GM12878 (cell line): ENCODE measurements around the gene DNAH17. TPM values are rescaled to one million over a fixed set of nuclear protein-coding genes. Genes with fewer than 3 reads are reported as not detected.

ENCODE experiments used
- ATAC-seq: fragments of 200-7000 bp; cut with Tn5 transposase; 3 replicates; pipeline ENCODE4 v1.9.1; 2020; ENCODE audit warnings: mild to moderate bottlenecking, moderate library complexity
- BruUV-seq: library from RNA; stranded (reverse); fragments of 400-500 nt; replicated peaks from 2 replicates; lab custom pipeline; 2021; lab: Mats Ljungman, UMichigan
- CTCF ChIA-PET: fragments of 300-600 bp; sonication (Branson Sonifier 250); formaldehyde crosslinking; extraction: SDS; loops from one replicate; lab custom pipeline; 2021; ENCODE audit warnings: inconsistent platforms; lab: Yijun Ruan, JAX
- POLR2A ChIA-PET: fragments of 350-600 bp; formaldehyde crosslinking; extraction: SDS; loops from one replicate; lab custom pipeline; 2021; ENCODE audit warnings: inconsistent platforms; lab: Charles Lee
- RAD21 ChIA-PET: fragments of 300-600 bp; sonication (Branson Sonifier 250); formaldehyde crosslinking; loops from one replicate; lab custom pipeline; 2023; ENCODE audit warnings: antibody characterized with exemption; ENCODE audit not compliant: unreplicated experiment; lab: Charles Lee
- SMC1A ChIA-PET: fragments of 300-600 bp; sonication (Branson Sonifier 250); formaldehyde crosslinking; loops from one replicate; lab custom pipeline; 2023; ENCODE audit not compliant: unreplicated experiment, uncharacterized antibody; lab: Charles Lee
- DNase-seq: peaks from one replicate; pipeline ENCODE4 v3.0.0-alpha.2; 2011; ENCODE audit warnings: low read depth, low spot score
- FAIRE-seq: peaks from 3 replicates; lab custom pipeline; 2011; peaks lifted over from hg19 to GRCh38; lab: Jason Lieb, UNC
- H2AFZ ChIP-seq: 2 replicates; pipeline ENCODE4 v1.6.0; 2011; ENCODE audit warnings: low read depth, low read length, control low read depth; ENCODE audit not compliant: control insufficient read depth
- H3K27ac ChIP-seq: 2 replicates; pipeline ENCODE4 v1.5.1; 2011; ENCODE audit warnings: control low read depth; ENCODE audit not compliant: control insufficient read depth, insufficient read depth
- H3K27me3 ChIP-seq, 2 experiments: replicated peaks in 1 of 2; 2 replicates each; pipeline versions ENCODE4 v1.6.0 to v1.6.1; 2011; ENCODE audit warnings: low read length in 1 of 2; ENCODE audit not compliant: control insufficient read depth in 2 of 2, insufficient read depth in 2 of 2
- H3K36me3 ChIP-seq, 2 experiments: 2 replicates each; pipeline ENCODE4 v1.5.1; 2011; ENCODE audit warnings: low read length in 1 of 2; ENCODE audit not compliant: control insufficient read depth in 2 of 2, insufficient read depth in 2 of 2
- H3K4me1 ChIP-seq: 2 replicates; pipeline ENCODE4 v1.6.1; 2011; ENCODE audit warnings: mild to moderate bottlenecking, low read length, moderate library complexity, mixed read lengths; ENCODE audit not compliant: control insufficient read depth, insufficient read depth
- H3K4me2 ChIP-seq: 2 replicates; pipeline ENCODE4 v1.6.0; 2011; ENCODE audit warnings: control low read depth; ENCODE audit not compliant: control insufficient read depth, insufficient read depth
- H3K4me3 ChIP-seq: fragments of 200-600 bp; sonication (generic); 2 replicates; pipeline ENCODE4 v1.5.1; 2016
- H3K79me2 ChIP-seq: 2 replicates; pipeline ENCODE4 v1.6.0; 2011; ENCODE audit warnings: low read length; ENCODE audit not compliant: control insufficient read depth, insufficient read depth
- H3K9ac ChIP-seq: 2 replicates; pipeline ENCODE4 v1.8.0; 2011; ENCODE audit warnings: low read length, control low read depth, mixed read lengths; ENCODE audit not compliant: control insufficient read depth, insufficient read depth
- H3K9me3 ChIP-seq: replicated peaks from 3 replicates; pipeline ENCODE4 v1.5.1; 2011; ENCODE audit warnings: mild to moderate bottlenecking, low read length; ENCODE audit not compliant: control insufficient read depth, insufficient read depth
- H4K20me1 ChIP-seq: 2 replicates; pipeline ENCODE4 v1.6.0; 2011; ENCODE audit not compliant: control insufficient read depth, insufficient read depth
- CBX3 ChIP-seq: fragments of 200-600 bp; sonication (generic); IDR thresholded peaks from 2 replicates; pipeline ENCODE4 v1.6.1; 2016; ENCODE audit warnings: low read depth, borderline replicate concordance
- FOXM1 ChIP-seq: IDR thresholded peaks from 2 replicates; pipeline ENCODE4 v1.6.1; 2012; ENCODE audit warnings: low read depth, mild to moderate bottlenecking, inconsistent platforms, low read length, moderate library complexity
- HDAC2 ChIP-seq: fragments of 200-600 bp; sonication (generic); IDR thresholded peaks from 2 replicates; pipeline ENCODE4 v1.6.1; 2017
- LARP7 ChIP-seq: fragments of 450-650 bp; IDR thresholded peaks from 2 replicates; pipeline ENCODE4 v1.6.1; 2017; ENCODE audit warnings: mild to moderate bottlenecking
- MYC ChIP-seq: IDR thresholded peaks from 2 replicates; pipeline ENCODE4 v1.6.1; 2011; ENCODE audit warnings: mild to moderate bottlenecking, low read length, moderate library complexity, inconsistent platforms; ENCODE audit not compliant: insufficient read depth, insufficient replicate concordance, insufficient read length, severe bottlenecking
- NFIC ChIP-seq: IDR thresholded peaks from 2 replicates; pipeline ENCODE4 v1.6.1; 2012; ENCODE audit warnings: low read depth, mild to moderate bottlenecking, inconsistent platforms, low read length, moderate library complexity
- TARDBP ChIP-seq: IDR thresholded peaks from 2 replicates; pipeline ENCODE4 v1.6.1; 2016; ENCODE audit warnings: borderline replicate concordance
- YY1 ChIP-seq: IDR thresholded peaks from 2 replicates; pipeline ENCODE4 v1.6.1; 2011; ENCODE audit warnings: low read depth, mild to moderate bottlenecking, low read length
- ZNF274 ChIP-seq: IDR thresholded peaks from one replicate; pipeline ENCODE4 v1.8.0; 2011; ENCODE audit not compliant: insufficient read length, insufficient read depth
- WGBS: methylation state at CpG from one replicate; pipeline ENCODE4 v1.1.6; 2016; ENCODE audit warnings: low lambda C conversion rate; ENCODE audit not compliant: insufficient replicate concordance, insufficient coverage; ENCODE audit errors: missing lambda C conversion rate; 5-methylcytosine and 5-hydroxymethylcytosine counted together
- in situ Hi-C: fragments of 300-500 bp; cut with MboI; formaldehyde crosslinking; loops from 9 replicates; pipeline ENCODE4 v1.14.3; 2018; ENCODE audit warnings: mixed read lengths
- intact Hi-C: fragments of 100-400 bp; cut with micrococcal nuclease; formaldehyde crosslinking; loops from one replicate; pipeline ENCODE4 v1.14.2; 2022; ENCODE audit not compliant: unreplicated experiment
- polyA plus RNA-seq, 11 experiments: library from polyadenylated mRNA; depleted of rRNA in 4 of 11; unstranded in 6 of 11; stranded (reverse) in 5 of 11; fragments of >200 nt; fragmentation: Nextera tagmentation in 4 of 11; fragmentation: Illumina TruSeq in 1 of 11; extraction: Ambion mirVana in 4 of 11; extraction: Trizol in 1 of 11; gene quantifications; 1 replicate in 1 of 11; 2 replicates in 10 of 11; pipeline versions ENCODE4 v1.2.1 to v1.2.3, GENCODE V29; 2011 to 2016; ENCODE audit warnings: inconsistent platforms in 2 of 11, missing spikeins in 2 of 11, low read depth in 1 of 11
- total RNA-seq, 4 experiments: library from RNA; depleted of rRNA in 3 of 4; stranded (reverse); fragments of >200 nt in 3 of 4; fragmentation: Illumina TruSeq in 1 of 4; extraction: Trizol in 1 of 4; gene quantifications; 2 replicates each; pipeline versions ENCODE4 v1.2.1 to v1.2.3, GENCODE V29; 2013 to 2021
- TF ChIP-seq, protein P1 (sequence below): fragments of 450-650 bp; IDR thresholded peaks from 2 replicates; pipeline ENCODE4 v1.6.1; 2014; ENCODE audit warnings: mild to moderate bottlenecking
- TF ChIP-seq, protein P2 (sequence below): fragments of 450-650 bp; IDR thresholded peaks from 2 replicates; pipeline ENCODE4 v1.6.1; 2016; ENCODE audit warnings: mild to moderate bottlenecking, moderate library complexity, borderline replicate concordance
- TF ChIP-seq, protein P3 (sequence below): IDR thresholded peaks from 2 replicates; pipeline ENCODE4 v1.6.1; 2012; ENCODE audit warnings: low read length, inconsistent platforms
- TF ChIP-seq, protein P4 (sequence below): IDR thresholded peaks from 2 replicates; pipeline ENCODE4 v1.6.1; 2012; ENCODE audit warnings: low read depth, low read length, improper control_type of control experiment

DNAH17 gene
- total and polyA plus RNA-seq, 10 of the 15 experiments (the other 5 are each of a cell fraction or from before 2014, with no cell fraction given), result 0.16 to 2.9 (median 0.56) TPM

DNA sequence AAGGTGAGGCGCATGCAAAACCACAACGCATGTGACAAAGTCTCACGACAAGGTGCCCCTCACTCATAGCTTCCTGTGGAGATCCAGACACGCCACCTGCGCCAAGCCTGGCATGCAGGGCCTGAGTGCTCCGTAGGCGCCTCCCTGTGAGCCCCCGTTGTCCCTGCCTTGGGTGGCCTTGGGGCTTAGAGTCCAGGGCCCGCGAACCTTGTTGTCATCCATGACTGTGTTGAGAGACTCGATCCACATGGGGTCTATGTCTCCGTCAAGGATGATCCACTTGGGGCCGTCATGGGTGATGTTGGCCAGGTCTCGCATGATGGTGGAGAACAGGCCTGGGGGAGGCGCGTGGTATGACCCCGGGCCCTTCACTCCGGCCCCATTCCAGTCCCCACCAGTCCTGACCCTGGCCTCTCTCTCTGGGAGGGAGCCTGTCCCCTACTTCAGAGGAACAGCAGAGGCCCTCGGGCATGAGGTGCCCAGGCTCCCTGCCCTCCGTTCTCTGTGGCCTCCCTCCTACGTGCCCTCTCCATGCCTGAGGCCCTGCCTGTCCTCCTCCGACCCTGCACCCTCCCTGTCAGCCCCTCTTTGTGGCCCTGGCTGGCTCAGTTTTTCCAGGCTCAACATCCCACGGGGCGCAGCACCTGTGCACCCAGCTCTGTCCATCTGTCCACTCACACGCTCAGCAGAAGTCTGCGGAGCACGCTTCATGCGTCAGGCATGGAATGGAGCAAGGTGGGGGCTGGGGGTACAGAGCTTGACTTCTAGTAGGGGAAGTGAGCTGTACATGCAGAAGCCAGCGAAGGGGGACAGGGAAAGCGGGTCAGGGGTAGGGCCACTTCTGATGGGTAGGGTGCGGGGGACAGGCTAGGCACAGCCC is 85.7 kb downstream of the DNAH17 start:
- DNase-seq (no peak), ATAC-seq (no peak), FAIRE-seq (no peak)
- Histone ChIP-seq H3K4me1 (no peaks in the 10 kb centered on the region; the same call in 1 of the 2 replicates), H3K4me3 (no peak overlapping the region), H3K9ac (no peak overlapping the region), H3K27ac (no peak overlapping the region), H4K20me1 (no peaks in the 10 kb centered on the region), H3K4me2 (no peak overlapping the region), H3K9me3 (no peaks in the 10 kb centered on the region), H3K79me2 (peaks cover 18% of the 10 kb centered on the region), H3K27me3 (no peaks in the 10 kb centered on the region), H3K36me3 (no peaks in the 10 kb centered on the region), H2AFZ (no peak overlapping the region)
- no TSS peak for BruUV-seq
- ChIA-PET SMC1A (no interaction called here), CTCF (no interaction called here), POLR2A (no interaction called here), RAD21 (no interaction called here)
- WGBS, result 58% methylated on average over 30 of the region's 31 CpGs
- in situ Hi-C loops (no loop called here), intact Hi-C loops (no loop called here)
- TF ChIP-seq HDAC2 (no peak), CBX3 (no peak), TARDBP (no peak), FOXM1 (no peak), LARP7 (no peak), NFIC (no peak), MYC (no peak), ZNF274 (no peak), YY1 (no peak)
- TF ChIP-seq, protein P1, sequence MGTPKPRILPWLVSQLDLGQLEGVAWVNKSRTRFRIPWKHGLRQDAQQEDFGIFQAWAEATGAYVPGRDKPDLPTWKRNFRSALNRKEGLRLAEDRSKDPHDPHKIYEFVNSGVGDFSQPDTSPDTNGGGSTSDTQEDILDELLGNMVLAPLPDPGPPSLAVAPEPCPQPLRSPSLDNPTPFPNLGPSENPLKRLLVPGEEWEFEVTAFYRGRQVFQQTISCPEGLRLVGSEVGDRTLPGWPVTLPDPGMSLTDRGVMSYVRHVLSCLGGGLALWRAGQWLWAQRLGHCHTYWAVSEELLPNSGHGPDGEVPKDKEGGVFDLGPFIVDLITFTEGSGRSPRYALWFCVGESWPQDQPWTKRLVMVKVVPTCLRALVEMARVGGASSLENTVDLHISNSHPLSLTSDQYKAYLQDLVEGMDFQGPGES, result no peak
- TF ChIP-seq, protein P2, sequence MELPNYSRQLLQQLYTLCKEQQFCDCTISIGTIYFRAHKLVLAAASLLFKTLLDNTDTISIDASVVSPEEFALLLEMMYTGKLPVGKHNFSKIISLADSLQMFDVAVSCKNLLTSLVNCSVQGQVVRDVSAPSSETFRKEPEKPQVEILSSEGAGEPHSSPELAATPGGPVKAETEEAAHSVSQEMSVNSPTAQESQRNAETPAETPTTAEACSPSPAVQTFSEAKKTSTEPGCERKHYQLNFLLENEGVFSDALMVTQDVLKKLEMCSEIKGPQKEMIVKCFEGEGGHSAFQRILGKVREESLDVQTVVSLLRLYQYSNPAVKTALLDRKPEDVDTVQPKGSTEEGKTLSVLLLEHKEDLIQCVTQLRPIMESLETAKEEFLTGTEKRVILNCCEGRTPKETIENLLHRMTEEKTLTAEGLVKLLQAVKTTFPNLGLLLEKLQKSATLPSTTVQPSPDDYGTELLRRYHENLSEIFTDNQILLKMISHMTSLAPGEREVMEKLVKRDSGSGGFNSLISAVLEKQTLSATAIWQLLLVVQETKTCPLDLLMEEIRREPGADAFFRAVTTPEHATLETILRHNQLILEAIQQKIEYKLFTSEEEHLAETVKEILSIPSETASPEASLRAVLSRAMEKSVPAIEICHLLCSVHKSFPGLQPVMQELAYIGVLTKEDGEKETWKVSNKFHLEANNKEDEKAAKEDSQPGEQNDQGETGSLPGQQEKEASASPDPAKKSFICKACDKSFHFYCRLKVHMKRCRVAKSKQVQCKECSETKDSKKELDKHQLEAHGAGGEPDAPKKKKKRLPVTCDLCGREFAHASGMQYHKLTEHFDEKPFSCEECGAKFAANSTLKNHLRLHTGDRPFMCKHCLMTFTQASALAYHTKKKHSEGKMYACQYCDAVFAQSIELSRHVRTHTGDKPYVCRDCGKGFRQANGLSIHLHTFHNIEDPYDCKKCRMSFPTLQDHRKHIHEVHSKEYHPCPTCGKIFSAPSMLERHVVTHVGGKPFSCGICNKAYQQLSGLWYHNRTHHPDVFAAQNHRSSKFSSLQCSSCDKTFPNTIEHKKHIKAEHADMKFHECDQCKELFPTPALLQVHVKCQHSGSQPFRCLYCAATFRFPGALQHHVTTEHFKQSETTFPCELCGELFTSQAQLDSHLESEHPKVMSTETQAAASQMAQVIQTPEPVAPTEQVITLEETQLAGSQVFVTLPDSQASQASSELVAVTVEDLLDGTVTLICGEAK, result no peak
- TF ChIP-seq, protein P3, sequence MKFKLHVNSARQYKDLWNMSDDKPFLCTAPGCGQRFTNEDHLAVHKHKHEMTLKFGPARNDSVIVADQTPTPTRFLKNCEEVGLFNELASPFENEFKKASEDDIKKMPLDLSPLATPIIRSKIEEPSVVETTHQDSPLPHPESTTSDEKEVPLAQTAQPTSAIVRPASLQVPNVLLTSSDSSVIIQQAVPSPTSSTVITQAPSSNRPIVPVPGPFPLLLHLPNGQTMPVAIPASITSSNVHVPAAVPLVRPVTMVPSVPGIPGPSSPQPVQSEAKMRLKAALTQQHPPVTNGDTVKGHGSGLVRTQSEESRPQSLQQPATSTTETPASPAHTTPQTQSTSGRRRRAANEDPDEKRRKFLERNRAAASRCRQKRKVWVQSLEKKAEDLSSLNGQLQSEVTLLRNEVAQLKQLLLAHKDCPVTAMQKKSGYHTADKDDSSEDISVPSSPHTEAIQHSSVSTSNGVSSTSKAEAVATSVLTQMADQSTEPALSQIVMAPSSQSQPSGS, result no peak
- TF ChIP-seq, protein P4, sequence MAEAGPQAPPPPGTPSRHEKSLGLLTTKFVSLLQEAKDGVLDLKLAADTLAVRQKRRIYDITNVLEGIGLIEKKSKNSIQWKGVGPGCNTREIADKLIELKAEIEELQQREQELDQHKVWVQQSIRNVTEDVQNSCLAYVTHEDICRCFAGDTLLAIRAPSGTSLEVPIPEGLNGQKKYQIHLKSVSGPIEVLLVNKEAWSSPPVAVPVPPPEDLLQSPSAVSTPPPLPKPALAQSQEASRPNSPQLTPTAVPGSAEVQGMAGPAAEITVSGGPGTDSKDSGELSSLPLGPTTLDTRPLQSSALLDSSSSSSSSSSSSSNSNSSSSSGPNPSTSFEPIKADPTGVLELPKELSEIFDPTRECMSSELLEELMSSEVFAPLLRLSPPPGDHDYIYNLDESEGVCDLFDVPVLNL, result no peak
